ENCODE data around the gene YIF1B. TPM values are rescaled to one million over a fixed set of nuclear protein-coding genes. Genes with fewer than 3 reads are reported as not detected.

YIF1B gene
- total RNA-seq, 1 donor from 2014 or later: 93.3 TPM

DNA sequence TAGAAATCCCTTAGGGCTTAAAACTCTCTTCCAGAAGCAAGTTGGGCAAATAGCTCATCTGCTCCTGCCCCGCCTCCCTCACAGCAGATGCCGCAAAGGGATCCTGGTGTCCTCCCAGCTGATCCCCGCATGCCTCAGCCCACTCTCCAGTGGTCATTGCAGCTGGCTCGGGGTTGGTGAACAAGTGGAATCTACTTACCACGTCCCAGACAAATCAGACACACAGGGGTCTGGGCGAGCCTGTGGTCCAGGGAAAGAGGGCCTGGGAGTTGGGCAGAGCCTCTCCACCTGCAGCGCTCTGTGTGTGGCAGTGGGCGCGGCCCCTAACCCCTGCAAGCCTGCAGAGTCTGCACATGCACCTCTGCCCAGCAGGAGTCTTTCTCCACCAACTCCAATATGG lies 22.5 kb downstream of the YIF1B start:
- H3K4me1 Mint-ChIP-seq (ENCODE audit: low read depth): peaks cover 34% of the 10 kb centered on the region
- TF ChIP-seq CTCF (IDR thresholded peaks at IDR 0.05): no peak
- DNase-seq (ENCODE audit: low spot score): no peak
- H3K4me3 Mint-ChIP-seq (ENCODE audit: unreplicated experiment): no peak overlapping the region
- H3K27me3 Mint-ChIP-seq (ENCODE audit: low read depth): no peaks in the 10 kb centered on the region
- H3K36me3 Mint-ChIP-seq (ENCODE audit: low read depth): no peaks in the 10 kb centered on the region
- H3K27ac Mint-ChIP-seq (ENCODE audit: unreplicated experiment): no peak overlapping the region
- no peaks in the 10 kb centered on the region for H3K9me3 Mint-ChIP-seq (ENCODE audit: low read depth)

DNA sequence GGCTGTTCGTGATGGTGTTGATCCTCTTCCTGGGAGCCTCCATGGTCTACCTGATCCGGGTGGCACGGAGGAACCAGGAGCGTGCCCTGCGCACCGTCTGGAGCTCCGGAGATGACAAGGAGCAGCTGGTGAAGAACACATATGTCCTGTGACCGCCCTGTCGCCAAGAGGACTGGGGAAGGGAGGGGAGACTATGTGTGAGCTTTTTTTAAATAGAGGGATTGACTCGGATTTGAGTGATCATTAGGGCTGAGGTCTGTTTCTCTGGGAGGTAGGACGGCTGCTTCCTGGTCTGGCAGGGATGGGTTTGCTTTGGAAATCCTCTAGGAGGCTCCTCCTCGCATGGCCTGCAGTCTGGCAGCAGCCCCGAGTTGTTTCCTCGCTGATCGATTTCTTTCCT lies 23.9 kb downstream of the YIF1B start:
- TF ChIP-seq CTCF (IDR thresholded peaks at IDR 0.05): no peak
- Mint-ChIP-seq H3K27me3 (ENCODE audit: low read depth) (no peaks in the 10 kb centered on the region), H3K4me3 (ENCODE audit: unreplicated experiment) (no peak overlapping the region), H3K4me1 (ENCODE audit: low read depth) (peaks cover 36% of the 10 kb centered on the region), H3K9me3 (ENCODE audit: low read depth) (no peaks in the 10 kb centered on the region), H3K27ac (ENCODE audit: unreplicated experiment) (no peak overlapping the region), H3K36me3 (ENCODE audit: low read depth) (no peaks in the 10 kb centered on the region)
- no peak for DNase-seq (ENCODE audit: low spot score)

DNA sequence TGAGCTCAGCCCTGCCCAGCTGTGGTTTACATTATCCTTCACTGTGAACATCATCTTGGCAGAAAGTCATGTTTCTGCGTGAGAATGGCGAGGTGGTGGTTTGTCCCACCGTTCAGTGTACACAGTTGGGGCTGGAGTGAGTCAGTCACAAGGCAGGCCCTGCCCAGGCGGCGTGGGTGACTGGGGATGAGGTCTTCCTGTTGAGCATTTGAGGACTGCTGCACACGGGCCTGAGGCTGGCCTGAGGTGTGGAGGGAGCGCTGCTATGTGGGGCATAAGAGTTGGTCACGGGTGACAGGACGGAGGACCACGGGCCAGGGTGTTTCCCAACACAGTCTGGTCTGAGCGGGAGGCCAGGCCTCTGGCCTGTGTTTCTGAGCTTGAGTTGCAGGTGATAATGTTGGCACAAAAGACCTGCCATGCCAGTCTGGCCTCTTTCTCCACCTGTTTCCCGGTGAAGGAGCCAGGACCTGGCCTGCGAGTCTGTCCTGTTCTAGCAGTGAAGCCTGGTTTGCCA lies 25.1 kb downstream of the YIF1B start:
- Mint-ChIP-seq H3K27ac (ENCODE audit: unreplicated experiment) (peak overlapping the region; percentile 88), H3K36me3 (ENCODE audit: low read depth) (no peaks in the 10 kb centered on the region), H3K4me3 (ENCODE audit: unreplicated experiment) (no peak overlapping the region), H3K27me3 (ENCODE audit: low read depth) (no peaks in the 10 kb centered on the region), H3K4me1 (ENCODE audit: low read depth) (peaks cover 40% of the 10 kb centered on the region), H3K9me3 (ENCODE audit: low read depth) (no peaks in the 10 kb centered on the region)
- no peak for DNase-seq (ENCODE audit: low spot score)
- TF ChIP-seq CTCF (IDR thresholded peaks at IDR 0.05): no peak

- H3K27ac Mint-ChIP-seq (ENCODE audit: unreplicated experiment): peak overlapping the region; percentile 88
Observed at GRCh38 chr19:38289955-38290354, 25.8 kb downstream of the YIF1B start.

GRCh38 chr19:38288123-38288855 lies 27.5 kb downstream of the YIF1B start:
- Mint-ChIP-seq H3K27me3 (ENCODE audit: low read depth) (no peaks in the 10 kb centered on the region), H3K4me1 (ENCODE audit: low read depth) (peaks cover 45% of the 10 kb centered on the region), H3K4me3 (ENCODE audit: unreplicated experiment) (no peak overlapping the region), H3K9me3 (ENCODE audit: low read depth) (no peaks in the 10 kb centered on the region), H3K36me3 (ENCODE audit: low read depth) (no peaks in the 10 kb centered on the region), H3K27ac (ENCODE audit: unreplicated experiment) (no peak overlapping the region)
- no peak for DNase-seq (ENCODE audit: low spot score)
- no peak for TF ChIP-seq CTCF (IDR thresholded peaks at IDR 0.05)

More at GRCh38 chr19:38289955-38290354, 25.8 kb downstream of the YIF1B start:
- no peak for DNase-seq (ENCODE audit: low spot score)
- Mint-ChIP-seq H3K36me3 (ENCODE audit: low read depth) (no peaks in the 10 kb centered on the region), H3K4me3 (ENCODE audit: unreplicated experiment) (no peak overlapping the region), H3K27me3 (ENCODE audit: low read depth) (no peaks in the 10 kb centered on the region), H3K9me3 (ENCODE audit: low read depth) (no peaks in the 10 kb centered on the region), H3K4me1 (ENCODE audit: low read depth) (peaks cover 42% of the 10 kb centered on the region)
- no peak for TF ChIP-seq CTCF (IDR thresholded peaks at IDR 0.05)
